NCI-H82 treated with DMSO at 0.1 percent for 48 hours (cell line): ENCODE data around the gene LPP.

Experiments used
- DNase-seq: peaks from one replicate; lab custom pipeline; 2025; ENCODE audit not compliant: unreplicated experiment; lab: John Stamatoyannopoulos, UW

The LPP gene

DNA sequence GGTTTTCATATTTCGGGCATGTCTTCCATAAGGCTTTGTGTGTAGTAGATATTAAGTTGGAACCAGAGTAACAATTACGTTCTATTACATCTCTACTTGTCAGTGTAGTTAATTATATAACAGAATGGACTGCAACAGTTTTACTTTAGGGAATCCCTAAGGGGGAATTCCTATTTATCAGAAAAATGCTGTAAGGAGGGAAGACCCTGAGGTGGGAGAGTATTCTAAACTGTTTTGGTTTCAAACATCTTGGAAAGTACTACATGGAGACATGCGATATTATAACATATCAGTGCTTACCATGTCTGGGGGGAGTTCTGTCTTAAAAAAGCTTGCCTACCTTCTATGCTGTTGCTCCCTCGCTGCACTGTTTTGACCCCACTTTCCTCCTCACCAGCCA is 238.1 kb downstream of the LPP start:
- no peak for DNase-seq

DNA sequence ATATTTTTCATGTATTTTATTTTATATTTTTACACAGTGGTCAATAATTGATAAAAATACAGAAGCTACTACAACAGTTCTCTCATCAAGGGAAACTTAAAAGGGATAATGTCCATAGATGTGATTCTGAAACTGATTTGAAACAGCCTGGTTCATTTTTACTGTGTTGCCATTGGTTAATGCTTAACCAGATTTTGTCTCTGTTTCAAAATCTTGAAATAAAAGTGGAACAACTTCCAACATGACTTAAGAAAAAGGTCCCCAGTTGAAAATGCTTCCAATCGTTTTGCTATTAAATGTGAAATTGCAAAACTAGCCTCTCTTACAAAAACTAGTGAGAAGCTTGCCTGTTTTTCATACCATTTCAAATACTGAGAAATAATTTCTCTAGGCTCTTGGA is 240.7 kb downstream of the LPP start:
- no peak for DNase-seq

DNA sequence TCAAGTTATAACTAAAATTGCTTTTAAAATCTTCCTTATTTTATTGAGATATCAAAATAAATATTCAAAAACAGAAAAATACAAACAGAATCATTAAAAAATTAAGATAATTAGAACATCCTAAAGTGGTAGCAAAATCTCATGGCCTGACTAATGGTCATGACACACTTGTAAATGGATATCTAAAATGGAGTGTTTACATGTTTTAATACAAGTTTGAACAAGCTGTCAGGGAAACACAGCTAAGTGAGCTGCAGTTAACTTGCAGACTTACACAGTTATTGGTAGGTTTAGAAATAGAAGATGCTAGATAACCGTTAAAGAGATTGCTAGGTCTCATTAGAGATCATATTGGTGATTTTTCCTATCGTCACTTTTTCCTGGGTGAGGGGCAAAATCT is 242.3 kb downstream of the LPP start:
- no peak for DNase-seq

- no peak for DNase-seq
Measured at GRCh38 chr3:188396900-188397299, 242.9 kb downstream of the LPP start.

- DNase-seq = no peak
Measured at GRCh38 chr3:188397766-188398705, 244.1 kb downstream of the LPP start.

- DNase-seq = no peak
Measured at GRCh38 chr3:188400494-188401243, 246.7 kb downstream of the LPP start.

DNA sequence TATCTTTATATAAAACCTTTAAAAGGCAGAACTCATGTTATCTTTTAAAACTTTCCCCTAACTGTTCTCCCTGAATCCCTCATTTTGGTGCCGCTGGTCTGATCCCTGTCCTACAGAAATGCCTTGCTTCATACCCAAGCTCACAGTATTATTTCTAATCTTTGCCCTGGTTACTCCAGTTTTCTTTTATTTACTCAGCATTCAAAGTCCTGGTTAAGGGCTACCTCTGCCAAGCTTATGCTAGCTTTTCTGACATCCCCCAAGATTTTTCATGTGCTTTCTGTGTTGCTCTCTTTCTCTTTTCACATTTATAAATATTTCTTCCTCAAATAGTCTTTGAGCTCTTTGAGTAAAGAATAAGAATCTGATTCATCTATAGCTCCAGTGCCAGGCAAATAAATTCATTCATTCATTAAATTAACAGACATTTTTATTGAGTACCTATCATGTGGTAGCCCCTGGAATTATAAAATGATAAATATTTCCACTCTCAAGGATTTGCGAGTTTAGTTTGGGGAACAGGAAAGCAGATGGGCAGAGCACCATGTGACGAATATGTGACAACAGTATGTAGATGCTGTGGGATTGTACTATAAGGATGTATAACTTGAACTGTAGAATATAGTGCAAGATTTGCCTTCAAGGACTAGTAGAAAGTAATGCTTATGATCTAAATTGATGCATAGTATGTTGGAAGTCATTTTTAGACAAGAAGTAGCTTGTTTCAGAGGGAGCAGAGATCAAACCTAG is 247.5 kb downstream of the LPP start:
- no peak for DNase-seq

DNA sequence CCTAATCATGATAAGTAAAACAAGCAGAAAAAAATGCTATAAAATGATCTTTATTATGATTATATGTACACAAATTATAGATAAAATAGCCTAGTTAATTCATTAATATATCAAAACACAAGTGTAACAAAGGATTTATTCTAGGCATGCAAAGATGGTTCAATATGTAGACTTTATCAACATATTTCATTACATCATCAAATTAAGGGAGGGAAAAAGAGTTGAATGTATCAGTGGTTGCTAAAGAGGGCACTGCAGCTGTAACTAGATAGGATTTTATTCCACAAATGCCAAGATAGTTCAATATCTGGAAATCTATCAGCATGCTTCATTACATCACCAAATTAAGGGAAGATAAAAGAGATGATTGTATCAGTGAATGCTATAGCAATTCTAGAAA is 248.3 kb downstream of the LPP start:
- no peak for DNase-seq

DNA sequence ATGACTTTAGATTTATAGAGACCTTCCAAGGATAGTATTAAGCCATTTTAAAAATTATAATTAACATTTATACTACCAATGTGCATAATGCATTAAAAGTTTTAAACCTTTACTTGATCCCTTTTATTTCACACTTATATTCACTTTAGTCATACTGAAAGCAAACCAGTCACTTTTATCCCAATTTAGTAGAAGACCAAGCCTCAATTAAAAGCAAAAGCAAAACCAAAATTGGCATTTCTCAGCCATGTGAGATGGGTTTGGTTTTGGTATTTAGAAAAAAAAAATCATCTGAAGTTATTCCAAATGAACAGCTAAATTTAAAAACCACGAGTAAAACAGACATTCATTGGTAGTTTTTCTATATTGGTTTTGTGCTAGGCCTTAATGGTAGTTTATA is 249.4 kb downstream of the LPP start:
- DNase-seq = no peak

- DNase-seq = no peak
Measured at GRCh38 chr3:188404124-188404523, 250.2 kb downstream of the LPP start.

DNA sequence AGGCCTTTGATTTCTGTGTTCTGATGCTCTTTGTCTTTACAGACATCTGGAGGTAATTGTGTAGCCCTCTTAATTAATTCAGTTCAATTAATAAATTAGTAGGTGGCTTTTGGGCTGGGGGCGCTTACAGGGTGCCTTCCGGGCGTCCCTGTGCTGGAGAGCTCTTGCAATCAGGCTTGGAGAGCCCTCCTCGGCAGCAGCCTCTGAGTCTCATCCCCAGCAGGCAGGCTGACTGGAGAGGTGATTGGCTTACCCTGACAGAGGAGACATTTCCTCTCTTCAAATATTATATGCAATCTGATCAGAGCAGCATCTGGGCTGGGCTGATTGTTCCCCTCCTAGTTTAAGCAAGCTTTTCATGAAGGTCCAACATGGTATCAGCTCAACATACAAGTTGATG is 250.7 kb downstream of the LPP start:
- no peak for DNase-seq

GRCh38 chr3:188407158-188407880 is 253.4 kb downstream of the LPP start:
- DNase-seq = no peak

GRCh38 chr3:188408831-188409230 is 254.9 kb downstream of the LPP start:
- DNase-seq = no peak

GRCh38 chr3:188411750-188412149 is 257.8 kb downstream of the LPP start:
- no peak for DNase-seq

DNA sequence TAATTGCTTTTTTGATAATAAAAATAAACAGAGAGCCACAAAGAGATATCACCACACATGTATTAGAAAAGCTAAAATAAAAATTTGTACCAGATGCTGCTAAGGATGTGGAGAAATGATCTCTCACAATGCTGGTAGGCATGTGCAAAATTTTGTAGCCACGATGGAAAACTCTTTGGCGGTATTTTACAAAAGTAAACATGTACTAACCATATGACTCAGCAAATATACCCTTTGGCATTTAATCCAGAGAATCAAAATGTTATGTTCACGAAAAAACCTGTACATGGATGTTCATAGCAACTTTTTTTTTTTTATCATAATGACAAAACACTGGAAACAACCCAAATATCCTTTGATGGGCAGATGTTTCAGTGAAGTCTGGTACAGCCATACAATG is 261.2 kb downstream of the LPP start:
- DNase-seq = no peak

DNA sequence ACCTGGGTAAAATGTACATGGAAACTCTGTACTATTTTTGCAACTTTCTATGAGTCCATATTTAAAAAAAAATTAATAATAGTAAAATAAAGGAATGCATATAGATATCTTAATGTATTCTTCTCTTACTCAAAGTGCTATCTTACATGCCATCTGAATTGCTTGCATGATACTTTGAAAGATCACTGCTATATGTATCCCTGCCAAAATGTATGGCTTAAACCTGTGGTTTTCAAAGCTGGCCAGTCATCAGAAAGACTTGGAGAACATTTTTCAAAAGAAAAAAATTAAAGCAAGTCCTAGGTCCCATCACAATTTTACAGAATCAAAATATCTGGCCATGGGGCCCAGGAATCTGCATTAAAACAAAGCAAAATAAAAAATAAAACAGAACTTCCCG is 262.1 kb downstream of the LPP start:
- DNase-seq = no peak

- DNase-seq = no peak
Measured at GRCh38 chr3:188417271-188417696, 263.3 kb downstream of the LPP start.

DNA sequence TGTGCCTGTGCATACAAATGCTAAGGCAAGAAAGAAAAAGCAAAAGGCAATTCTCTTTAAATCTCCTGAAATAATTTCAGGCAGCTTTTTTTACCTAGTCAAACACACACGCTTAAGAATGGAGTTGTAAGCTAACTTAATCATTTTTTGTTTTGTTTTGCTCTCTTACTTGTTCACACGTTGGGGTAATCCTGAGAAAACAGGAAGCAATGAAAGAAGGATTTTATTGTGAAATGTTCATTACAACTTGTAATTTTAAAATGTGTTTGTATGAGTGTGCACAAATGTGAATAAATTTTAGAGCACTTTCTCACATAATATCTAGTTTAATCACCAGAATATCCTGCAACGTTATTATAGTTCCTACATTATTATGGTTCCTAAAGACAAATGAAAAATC is 263.8 kb downstream of the LPP start:
- DNase-seq = no peak

DNA sequence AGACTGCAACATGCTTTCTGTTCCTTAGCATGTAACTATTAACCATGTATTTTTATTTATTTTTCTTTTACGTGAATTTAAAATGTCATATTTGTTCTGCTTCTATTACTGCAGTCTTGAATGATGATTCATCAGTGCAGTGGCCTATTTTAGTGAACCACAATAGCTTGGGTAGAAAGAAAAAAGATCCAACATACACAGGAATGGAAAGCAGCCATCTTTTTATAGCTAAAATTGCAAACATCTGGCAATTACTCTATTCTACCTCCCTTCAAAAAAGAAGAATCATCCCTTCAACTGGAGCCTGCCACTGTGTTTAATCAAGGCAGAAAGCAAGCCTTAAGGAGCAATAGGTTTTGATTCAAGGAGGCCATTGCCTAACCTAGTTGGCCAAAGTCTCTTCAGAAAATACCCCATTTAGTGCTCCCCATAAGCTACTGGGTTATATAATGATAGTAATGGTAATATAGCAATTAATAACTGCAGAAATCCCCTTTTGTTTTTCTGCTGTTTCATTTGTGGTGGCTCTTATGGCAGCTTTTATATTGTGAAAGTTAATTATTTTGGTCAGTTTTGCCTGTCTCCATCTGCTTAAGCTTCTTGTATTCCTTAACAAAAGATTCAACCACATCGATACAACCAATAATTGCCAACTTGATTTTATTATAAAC is 267.3 kb downstream of the LPP start:
- DNase-seq = no peak

DNA sequence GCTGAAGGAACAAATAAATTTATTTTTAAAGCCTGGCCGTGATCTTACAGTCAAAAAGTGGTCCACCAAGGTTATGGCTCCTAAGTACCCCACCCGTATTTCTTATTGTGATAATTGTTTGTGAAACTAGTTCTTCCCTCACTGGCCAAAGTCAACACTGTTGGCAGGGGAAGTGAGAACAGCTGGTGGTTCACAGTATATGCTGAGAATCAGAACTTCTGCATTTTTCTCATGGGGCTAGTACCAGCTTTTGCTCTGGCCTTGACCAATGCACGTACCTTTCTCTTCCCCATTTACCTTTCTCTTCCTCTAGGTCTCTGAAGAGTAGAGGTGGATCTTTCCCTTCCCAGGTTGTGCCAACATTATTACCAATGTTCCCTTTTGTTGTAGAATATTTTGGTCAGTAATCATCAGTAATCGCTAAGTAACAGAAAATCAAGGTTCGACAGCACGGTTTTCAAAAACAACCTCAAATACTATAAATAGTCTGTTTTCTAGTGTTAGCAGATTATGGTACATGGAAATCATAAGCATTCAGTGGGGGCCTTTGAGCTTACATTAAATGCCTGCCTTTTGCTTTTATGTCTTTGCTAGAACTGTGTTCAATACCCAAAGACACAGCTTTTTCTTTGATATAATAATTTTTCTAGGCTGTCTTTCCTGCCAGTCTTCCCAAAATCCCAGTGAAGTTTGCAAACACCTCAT is 268.0 kb downstream of the LPP start:
- no peak for DNase-seq
